GM19397 (cell line): ENCODE measurements around the gene PRKCA.
A peak's percentile ranks its signal among the peaks of the same experiment; 100 is the strongest.

Experiments
- ATAC-seq: cut with Tn5 transposase; IDR thresholded peaks from one replicate; pipeline ENCODE4 v1.9.1; 2021; ENCODE audit warnings: mild to moderate bottlenecking, moderate library complexity; ENCODE audit not compliant: unreplicated experiment

Gene PRKCA

DNA sequence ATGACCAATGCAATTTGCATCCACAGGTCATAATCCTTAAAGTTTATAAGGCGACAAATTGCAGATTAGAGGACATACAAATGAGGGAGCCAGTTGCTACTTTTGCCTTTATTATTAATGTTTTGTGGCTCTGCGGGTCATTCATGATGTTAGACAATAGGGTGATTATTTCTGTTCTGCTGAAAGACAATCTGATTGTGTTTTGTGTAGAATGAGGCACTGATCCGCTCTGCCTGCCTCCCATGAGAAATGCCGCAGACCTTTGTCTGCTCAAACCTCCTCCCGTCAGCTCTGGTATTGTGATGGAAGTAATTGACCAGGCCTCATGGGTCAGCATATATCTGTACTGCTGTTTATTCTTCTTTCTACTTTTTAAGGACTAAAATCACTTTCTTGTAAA, 224.9 kb downstream of the PRKCA start:
- ATAC-seq: no peak

DNA sequence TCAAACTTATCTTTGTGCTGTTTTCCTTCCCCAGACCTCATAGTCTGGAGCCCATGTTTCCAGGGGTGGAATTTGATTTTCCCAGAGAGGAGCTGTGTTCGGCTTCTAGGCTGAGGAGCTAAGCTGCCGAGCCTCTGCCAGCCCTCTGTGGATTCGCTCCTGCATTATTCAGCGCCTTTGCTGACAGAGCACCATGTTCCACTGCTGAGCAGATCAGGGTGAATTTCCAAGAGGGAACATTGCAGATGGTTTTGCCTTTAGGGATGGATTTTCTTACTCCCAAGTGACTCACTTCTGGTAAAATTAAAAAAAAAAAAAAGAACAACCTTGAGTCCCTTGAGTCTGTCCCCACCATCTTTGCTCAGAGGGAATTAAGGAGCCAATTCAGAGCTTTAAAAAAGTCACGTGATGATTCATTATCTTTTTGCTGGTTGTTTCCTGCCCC, 229.5 kb downstream of the PRKCA start:
- no peak for ATAC-seq

DNA sequence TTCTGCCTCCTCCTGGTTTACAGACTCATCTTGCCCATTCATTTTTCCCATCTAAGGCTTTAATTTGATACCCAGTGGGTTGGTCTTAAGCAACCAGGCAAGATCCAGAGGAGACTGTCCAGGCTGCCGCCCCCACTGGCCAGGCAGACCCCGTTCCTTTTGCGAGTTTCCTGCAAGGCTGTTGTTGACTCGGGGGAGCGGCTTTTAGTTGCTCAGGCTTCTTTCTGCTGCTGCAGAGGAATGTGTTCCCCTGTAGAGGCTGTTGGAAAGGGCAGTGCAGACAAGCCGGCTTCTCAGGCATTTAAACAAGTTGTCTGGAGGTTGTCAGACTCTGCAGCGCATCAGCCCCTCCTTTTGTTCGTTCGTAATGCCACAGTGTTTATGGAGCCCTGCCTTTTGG, 231.2 kb downstream of the PRKCA start:
- no peak for ATAC-seq

DNA sequence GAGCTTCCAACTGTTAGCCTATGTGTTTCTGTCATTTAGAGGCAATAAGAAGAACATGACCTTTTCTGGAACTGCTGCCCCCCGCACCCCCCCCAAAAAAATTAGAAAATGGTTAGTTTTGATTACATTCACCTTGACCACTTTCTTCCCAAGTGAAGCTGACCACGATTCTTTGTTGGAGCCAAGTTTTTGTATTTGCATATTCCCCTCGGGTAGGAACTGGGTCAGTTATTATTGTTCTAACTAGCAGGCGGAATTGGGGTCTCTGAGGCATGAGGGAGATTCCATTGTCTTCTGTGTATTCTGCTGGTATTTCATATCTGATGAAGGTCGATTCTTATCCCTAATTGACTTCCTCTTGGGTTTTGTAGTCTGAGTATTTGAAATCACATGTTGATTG, 231.6 kb downstream of the PRKCA start:
- ATAC-seq: no peak

DNA sequence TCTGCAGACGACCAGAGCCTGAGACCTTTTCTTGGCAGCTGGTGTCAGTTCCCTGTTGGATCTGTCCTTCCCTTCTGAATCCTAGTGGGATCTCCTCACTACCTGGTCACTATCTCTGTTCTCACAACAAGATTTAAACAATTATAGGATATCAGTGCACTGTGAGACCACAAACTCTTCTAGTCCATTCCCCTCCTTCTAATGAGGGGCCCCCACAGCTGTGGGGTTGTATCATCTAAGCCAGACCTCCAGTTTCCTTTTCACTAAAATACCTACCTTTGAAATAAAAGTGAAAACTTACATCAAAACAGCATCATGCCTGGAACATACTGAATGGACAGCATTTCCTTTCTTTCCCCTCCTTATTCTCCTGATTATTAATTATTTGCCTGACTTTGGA, 233.2 kb downstream of the PRKCA start:
- ATAC-seq: no peak

DNA sequence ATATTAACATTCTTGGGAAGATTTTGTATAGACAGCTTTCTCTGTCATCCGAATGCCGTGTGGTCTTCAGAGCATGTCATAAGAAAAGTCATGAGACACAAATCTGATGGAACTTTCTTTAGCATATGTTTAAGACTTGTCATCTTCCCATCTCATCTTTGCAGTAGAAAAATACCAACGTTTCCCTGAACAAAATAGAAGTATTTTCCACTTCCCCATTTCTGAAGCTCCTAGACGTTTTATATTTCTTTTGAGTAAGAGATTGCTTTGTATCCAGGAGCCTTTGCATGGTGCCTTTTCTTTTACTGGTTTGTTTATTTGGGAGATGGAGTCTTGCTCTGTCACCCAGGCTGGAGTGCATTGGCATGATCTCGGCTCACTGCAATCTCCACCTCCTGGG, 235.1 kb downstream of the PRKCA start:
- ATAC-seq: no peak

DNA sequence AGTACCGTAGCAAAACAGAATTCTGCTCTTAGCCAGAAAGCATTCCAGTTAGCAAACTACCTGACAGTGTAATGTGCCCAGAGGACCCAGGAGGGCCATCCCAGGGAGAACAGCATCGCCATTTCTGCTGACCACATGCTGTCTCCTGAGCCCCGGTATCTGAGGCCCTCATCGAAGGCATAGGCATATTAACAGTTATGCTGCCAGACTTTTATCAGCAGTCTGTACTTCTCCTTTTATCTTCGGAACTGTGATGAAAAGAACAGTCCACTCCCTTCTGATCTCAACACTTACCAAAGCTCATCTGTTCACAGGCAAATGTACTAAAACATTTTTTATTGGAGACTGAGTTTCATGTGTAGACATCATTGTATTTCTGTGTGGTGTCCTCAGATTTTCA, 236.4 kb downstream of the PRKCA start:
- no peak for ATAC-seq

DNA sequence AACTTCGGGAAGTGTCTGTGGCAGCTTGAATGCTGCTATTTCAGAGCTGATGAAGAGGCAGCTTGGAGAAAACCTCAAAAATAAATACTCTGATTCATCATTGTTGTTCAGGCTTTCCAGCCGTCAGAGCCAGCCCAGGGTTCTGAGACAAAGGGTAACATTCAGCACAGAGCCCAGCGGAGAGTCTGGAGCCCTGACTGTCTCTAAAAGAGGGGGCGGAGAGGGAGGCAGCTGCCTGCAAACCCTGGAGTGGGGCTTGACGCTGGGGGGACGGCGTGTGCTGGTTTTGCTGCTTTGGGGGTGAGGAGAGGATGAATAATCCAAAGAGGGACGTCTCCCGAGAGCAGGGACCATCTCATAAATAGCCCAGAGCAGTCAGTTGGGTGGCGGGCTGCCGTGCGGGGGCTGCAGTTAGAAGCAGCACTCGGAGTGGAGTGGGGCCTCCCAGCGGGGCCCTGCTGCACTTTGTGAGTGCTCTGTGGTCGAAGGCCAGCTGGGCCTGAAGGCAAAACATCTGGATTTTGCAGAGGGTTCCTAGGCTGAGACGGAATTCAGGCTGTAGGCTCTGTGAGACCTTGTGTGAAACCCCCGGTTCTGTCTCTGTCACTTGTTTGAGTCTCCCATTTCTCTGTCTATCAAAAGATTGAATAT, 237.8 kb downstream of the PRKCA start:
- no peak for ATAC-seq

DNA sequence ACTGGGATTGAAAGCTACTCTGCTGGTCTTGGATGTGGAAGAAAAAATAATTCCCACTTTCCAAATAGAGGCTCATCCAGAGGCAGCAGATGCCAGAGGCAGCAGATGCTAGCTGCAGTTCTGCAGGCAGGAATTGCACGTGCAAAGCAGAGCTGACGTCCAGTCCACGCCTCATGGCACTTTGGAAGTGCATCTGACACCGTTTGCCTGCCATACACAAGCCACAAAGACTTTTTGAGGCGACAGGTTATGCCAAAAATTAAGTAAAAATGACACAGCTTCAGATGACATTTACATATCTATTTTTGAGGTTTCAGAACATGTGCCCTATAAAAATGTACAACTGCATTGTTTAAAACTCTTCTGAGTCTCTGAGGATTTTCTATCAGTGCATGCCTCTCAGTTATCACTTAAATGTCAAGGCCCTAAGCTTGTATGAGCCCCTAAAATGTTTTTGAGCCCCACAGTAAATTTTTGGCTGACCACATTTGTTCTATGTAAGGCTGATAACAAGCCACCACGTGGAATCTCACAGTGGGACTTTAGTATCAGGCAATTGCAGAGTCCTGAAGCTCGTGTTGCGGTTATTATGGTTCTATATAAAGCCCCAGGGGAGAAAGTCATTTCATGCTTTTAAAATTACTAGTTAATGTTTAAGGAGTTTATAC, 239.2 kb downstream of the PRKCA start:
- peak; percentile 76 for ATAC-seq

DNA sequence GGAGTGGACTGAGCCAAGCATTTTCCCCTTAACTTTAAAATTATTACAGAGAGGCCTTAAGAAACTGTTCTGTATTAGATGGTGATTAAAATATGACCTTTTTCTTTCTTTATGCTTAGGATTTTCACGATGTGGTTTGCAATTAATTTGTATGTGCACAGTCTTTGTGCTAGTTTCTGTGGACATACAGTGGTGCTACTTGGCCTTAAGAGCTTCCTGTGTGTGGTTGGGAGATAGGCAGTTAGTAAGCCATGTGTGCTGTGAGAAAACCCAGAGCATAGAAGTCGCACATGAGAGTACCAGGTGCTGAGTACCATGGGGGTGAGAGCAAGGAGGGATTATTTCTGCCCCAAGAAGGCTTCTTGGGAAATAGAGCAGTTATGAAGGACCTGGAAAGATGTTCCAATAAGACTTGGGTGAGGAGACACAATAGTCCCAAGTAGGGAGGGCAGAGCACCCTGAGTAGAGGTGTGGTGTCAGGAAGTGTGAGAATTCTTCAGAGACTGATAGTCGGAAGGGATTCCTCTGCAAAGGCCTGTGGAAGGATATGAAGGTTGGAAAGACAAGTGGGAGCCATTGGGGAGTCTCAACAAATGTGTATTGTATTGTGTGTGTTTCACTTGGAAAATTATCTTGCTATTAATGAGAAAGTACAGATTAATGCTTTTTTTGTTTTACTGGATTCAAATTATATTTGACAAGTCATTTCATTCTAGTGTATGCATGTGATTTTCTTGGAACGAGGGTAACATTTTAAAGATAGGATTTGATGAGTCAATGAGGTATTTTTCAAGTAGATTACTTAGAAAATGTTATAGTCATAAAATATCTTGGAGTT, 239.9 kb downstream of the PRKCA start:
- peak; percentile 92 for ATAC-seq

DNA sequence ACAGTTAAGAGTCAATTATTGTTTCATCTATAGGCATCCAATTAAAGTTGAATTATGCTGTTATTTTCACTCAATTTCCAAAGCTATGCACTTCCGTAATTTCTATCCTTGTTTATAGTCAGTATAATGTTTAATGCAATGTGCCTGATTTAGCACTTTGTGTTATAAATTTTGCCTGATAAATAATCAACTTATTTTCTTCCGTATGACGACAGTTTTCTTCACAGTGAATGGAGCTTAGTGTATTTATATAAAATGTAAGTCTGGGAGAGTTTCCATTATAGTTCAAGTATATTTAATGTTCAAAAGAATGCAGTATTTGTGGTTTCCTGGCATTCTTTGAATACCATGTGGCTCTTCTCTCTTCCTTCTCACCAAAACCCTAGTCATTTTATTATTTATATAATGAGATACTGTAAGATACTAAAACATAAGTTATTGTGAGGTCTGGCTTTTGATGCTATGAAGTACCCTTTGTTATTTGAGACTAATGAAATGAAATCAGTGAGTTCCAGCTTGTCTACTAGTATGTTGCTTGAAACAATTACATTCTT, 240.6 kb downstream of the PRKCA start:
- no peak for ATAC-seq

DNA sequence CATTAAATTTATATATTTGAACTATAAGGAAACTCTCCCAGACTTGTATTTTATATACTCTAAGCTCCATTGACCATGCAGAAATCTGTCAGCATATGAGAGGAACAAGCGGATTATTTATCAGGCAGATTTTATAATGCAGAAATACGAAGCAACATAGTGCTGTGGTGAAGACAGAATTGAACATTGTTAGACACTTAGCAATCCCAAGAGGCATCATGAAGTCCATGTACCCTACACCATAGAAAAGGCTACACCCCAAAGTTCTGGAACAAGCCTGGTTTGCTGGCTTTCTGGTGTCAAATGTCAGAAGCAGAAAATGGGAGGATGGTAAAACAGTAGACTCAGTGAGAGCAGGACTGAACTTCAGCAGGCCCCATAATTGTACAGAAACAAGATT, 241.1 kb downstream of the PRKCA start:
- ATAC-seq: no peak

DNA sequence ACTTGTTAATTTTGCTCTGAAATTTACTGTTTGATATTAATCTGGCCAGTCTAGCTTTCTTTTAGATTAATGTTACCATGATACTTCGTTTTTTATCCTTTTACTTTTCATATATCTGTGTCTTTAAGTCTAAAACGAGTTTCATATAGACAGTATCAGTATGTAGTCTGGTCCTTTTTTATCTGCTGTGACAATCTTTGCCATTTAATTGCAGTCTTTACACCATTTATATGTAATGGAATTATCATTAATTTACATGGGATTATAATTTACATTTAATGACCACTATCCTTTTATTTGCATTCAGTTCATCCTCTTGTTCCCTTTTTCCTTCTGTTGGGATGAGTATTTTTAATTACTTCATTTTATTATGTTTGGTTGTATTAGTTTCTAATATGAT, 243.5 kb downstream of the PRKCA start:
- ATAC-seq: no peak

DNA sequence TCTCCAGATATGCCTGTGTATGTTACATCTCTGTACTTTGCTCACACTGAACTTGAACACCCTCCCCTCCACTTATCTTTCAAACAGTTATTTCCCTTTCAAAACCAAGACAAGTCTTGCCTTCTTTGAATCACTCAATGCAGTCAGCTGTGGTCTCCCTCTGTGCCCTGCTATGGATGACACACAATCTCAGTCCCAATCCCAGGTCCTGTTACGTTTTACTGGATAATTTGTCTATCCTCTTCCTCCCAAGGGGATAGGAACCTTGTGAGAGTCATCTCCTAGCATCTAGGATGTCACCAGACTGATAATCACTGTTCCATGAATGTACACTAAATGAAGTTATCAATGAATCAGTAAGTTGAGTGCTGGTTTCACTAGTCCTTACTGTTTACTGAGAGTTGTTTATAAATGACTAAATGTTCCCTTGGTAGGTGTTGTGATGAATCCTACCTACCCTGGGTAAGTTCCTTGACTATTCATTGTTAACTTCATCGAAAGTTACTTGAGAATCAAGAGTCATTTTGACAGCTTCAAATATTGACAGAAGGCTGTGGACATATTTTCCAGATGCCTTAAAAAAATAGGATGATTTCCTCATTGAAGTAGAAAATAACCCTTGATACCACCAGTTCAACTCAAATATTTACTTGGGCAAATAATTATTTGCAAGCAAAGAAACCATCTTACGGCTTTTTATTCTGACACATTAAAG, 244.9 kb downstream of the PRKCA start:
- no peak for ATAC-seq

DNA sequence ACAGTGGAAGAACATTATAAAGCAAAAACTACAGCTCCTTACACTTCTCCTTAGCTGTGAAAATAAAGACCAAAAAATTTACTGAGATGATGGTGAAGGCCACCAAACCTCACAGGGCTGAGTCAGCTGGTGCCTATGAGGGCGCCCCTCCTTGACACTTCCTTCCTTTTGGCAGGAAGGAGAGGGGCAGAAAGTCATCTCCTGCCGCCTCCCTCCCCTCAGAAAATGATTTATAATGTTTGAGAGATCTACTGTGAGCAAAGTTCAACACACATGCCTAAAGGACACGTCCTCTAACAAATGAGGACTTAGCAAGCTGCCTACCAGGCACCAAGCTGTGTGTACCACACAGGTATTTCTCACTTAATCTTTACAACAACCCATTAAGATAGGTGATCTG, 245.7 kb downstream of the PRKCA start:
- ATAC-seq: no peak

DNA sequence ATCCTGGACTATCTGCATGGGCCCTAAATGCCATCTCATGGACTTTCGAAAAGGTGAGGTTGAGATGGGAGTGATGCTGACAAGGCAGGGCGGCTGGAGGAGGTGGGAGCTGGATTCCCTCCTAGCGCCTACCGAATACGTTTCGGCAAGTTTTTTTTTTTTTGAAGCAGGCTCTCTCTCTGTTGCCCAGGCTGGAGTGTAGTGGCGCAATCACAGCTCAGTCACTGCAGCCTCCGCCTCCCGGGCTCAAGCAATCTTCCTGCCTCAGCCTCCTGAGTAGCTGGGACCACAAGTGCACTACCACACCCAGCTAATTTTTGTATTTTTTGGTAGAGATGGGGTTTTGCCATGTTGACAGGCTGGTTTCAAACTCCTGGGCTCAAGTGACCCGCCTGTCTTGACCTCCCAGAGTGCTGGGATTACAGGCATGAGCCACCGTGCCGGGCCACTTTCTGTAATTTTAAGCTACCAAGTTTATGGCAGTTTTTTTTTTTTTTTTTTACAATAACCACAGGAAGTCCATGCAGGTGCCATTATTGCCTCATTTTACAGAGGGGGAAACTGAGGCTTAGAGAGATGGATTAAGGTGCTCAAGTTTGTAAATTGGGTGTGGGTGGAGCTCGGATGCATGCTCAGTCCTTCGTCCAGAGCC, 246.4 kb downstream of the PRKCA start:
- no peak for ATAC-seq

DNA sequence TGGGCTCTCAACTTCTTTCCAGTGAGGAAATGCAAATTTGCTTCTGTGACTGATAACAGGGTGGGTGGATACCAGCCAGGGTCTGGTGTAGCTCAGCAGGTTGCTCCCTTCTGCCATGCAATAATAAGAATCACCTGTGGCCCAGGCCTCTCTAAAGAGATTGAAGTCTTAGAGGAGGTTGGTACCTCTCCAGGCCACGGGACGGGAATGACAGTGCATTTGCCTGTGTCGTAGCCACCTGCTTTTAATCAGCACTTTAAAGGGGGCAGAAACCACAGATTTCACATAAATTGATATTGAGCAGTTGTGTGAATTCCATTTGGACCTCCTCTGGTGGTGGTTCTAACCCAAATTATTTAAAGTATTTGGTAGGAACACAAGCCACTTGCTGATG, 246.9 kb downstream of the PRKCA start:
- no peak for ATAC-seq

DNA sequence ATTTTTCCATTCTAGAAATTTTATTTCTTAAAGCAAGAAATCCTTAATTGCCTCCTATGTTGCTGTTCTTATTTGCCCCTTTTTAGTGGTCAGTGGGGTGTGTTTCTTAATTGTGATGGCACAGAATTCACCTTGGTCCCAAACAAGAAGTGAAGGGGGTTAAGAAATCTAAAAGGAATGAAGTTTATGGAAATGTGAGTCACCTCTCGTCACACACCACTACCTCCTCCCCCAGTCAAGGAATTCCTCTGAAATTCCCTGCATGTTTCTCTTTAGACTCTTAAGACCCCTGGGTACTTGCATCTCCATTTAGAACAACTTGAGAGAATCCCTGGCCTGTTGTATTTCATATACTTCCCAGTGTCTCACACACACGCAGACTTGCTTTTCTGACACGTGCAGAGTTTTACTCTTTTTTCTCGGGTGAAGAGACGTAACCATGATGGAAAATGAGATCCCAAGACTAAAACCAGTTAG, 247.4 kb downstream of the PRKCA start:
- no peak for ATAC-seq

DNA sequence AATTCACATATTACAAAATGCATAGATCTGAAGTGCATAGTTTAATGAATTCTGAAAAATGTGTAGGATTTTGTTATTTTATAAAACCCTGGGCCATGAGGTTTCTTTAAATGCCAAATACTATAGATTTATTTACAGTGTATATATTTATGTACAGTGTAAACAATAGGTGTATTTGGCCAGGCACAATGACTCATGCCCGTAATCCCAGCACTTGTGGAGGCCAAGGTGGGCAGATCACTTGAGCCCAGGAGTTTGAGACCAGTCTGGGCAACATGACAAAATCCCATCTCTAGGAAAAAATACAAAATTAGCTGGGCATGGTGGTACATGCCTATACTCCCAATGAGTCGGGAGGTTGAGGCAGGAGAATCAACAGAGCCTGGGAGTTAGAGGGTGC, 249.4 kb downstream of the PRKCA start:
- no peak for ATAC-seq

DNA sequence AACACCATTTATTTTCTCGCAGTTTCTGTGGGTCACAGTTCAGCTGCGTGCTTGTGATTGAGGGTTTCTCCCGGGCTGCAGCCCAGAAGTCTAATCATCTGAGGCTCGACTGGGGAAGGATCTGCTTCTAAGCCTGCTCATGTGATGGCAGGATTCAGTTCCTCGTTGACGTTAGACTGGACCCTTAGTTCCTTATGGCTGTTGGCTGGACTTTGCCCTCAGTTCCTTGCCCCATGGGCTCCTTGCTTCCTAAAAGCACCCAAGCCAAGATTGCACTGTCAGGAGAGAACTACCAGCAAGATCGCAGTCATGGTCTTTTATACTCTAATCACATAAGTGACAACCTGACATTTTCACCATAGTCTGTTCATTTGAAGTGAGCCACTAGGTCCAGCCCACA, 250.0 kb downstream of the PRKCA start:
- ATAC-seq: no peak
